ENCODE measurements around the gene SEMA4F.

- TF ChIP-seq CTCF (IDR thresholded peaks at IDR 0.05) (no peak), POLR2A (IDR thresholded peaks at IDR 0.05) (no peak)
Measured at GRCh38 chr2:74689671-74690070, 35.6 kb downstream of the SEMA4F start.

All from uterus (tissue), 2 donors.